GM18873 (cell line): Measurements from ENCODE around the gene UTP15.

Experiments used
- ATAC-seq: cut with Tn5 transposase; IDR thresholded peaks from one replicate; pipeline ENCODE4 v1.9.1; 2021; ENCODE audit warnings: mild to moderate bottlenecking, moderate library complexity, moderate number of reproducible peaks; ENCODE audit not compliant: unreplicated experiment, low FRiP score

The UTP15 gene, protein sequence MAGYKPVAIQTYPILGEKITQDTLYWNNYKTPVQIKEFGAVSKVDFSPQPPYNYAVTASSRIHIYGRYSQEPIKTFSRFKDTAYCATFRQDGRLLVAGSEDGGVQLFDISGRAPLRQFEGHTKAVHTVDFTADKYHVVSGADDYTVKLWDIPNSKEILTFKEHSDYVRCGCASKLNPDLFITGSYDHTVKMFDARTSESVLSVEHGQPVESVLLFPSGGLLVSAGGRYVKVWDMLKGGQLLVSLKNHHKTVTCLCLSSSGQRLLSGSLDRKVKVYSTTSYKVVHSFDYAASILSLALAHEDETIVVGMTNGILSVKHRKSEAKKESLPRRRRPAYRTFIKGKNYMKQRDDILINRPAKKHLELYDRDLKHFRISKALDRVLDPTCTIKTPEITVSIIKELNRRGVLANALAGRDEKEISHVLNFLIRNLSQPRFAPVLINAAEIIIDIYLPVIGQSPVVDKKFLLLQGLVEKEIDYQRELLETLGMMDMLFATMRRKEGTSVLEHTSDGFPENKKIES

GRCh38 chr5:73565139-73565968 lies at the start of gene UTP15, which contains the start of gene ANKRA2:
Gene UTP15 (plus strand): TSS chr5:73565743. CDS start chr5:73567345, 1,602 bp downstream.
Gene ANKRA2 (minus strand): TSS chr5:73565639. CDS start chr5:73562881, 2,758 bp downstream.
- ATAC-seq: peak; percentile 92

GRCh38 chr5:73519531-73520283 lies 45.8 kb upstream of the UTP15 start:
- ATAC-seq: peak; percentile 93

DNA sequence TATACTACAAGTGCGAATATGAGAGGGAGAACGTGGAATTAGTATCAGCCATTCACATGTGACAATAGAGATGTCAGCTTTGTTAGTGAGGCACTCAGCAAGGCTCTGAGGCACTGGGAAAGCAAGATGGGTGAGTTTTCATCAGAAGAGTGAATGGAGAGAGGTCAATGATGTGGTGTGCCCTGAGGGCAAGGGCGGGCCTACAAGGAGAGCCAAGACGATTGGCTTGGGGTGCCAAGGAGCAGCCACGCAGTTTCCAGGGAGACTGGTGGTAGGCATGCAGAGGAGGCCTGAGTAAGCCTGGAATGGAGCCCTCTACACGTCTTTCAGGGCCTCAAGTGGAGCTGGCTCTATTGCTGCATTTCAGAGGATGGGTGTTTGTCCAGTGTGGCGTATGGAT lies 42.6 kb upstream of the UTP15 start:
- ATAC-seq: no peak

- ATAC-seq: no peak
These were observed 41.7 kb upstream of the UTP15 start for GRCh38 chr5:73523861-73524260.

- no peak for ATAC-seq
These were observed 39.8 kb upstream of the UTP15 start for GRCh38 chr5:73525606-73526203.

GRCh38 chr5:73528248-73528647 lies 37.3 kb upstream of the UTP15 start:
- ATAC-seq: no peak

DNA sequence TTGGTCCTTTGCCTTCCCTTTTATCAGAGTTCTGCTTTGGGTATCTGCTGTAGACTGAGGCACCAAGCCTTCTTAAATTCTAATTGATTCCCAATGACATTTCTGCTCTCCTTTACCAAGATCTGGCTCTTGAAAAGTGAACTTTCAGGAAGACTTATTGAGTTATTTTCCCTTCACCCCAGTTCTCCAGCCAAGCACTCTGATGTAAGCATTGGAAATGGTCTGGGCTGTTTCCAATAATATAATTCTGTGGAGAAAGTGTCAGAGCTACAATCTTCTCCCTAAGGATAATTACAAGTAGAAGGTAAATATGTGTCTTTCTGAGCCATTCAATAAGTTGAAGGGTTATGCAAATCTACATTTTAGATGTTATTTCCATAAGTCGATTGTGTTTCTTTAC lies 36.5 kb upstream of the UTP15 start:
- ATAC-seq: no peak

DNA sequence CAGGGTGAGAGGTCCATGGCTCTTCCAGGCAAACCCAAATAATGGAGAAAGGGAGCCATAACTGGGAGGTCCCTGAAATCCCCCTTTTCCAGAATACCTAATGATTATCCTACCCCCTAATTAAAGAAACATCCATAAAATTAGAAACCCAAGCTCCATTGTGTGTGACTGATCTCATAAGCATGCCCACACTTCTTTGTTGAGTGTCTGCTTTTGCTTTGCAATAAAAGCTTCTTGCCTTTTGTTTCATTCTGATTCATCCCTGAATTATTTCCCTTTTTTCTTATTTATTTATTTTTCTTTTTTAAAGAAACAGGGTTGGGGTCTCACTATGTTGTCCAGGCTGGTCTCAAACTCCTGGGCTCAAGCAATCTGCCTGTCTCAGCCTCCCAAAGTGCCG lies 34.2 kb upstream of the UTP15 start:
- no peak for ATAC-seq

DNA sequence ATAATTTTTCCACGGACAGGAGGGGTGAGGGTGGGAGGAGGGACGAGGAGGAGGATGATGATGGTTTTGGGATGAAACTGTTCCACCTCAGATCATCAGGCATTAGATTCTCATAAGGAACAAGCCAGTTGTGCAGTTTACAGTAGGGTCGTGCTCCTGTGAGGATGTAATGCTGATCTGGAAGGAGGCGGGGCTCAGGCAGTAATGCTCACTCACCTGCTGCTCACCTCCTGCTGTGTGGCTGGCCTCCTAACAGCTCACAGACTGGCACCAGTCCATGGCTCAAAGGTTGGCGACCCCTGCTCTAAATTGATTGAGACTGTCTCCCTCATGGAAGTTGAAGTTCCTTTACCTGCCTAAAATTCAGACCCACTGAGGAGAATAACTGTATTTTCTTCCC lies 33.3 kb upstream of the UTP15 start:
- ATAC-seq: no peak

DNA sequence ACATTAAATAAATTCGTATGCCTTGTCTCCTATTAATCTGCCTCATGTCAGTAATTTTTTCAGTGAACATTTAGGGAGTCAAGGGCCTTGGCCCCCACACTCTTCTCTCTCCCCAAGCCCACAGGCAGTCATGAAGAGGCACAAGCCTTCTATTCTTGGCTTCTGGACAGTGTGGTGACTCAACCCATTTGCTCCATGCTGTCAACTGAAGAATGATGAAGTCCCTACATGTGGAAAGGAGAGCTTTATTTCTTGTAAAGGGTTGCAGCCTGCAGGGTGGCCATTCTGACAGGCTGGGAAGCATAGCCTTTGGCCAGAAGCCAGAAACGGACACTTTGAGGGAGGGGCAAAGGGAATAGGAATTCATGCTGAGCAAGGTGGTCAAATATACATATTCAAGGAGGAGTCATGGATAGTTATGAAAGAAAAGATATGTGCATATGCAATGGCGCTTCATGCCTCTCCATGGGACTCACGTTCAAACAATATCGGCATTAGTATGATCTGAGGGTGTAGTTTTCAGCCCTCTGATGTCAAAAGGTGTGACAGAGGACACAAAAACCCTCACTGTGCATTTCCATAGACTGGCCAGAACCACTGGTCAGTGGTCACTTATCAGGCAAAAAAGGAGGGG lies 31.4 kb upstream of the UTP15 start:
- no peak for ATAC-seq

DNA sequence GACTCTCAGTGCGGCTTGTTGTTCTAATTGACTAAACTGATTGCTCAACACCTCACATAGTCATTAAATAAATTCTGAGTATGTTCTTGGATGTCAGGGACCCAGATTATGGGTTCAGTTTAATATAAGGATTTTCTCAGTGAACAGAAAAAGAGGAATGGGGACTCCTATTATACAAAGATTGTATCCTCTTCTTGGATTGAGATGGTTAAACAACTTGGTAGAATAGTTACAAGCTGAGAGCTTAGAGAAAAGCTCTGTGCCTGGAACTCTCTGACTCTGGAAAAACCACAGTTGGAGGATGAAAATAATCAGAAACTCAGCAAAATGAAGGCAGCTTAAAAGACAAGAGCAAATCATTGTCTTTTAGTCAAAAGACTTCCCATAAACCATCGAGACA lies 30.6 kb upstream of the UTP15 start:
- ATAC-seq: no peak

DNA sequence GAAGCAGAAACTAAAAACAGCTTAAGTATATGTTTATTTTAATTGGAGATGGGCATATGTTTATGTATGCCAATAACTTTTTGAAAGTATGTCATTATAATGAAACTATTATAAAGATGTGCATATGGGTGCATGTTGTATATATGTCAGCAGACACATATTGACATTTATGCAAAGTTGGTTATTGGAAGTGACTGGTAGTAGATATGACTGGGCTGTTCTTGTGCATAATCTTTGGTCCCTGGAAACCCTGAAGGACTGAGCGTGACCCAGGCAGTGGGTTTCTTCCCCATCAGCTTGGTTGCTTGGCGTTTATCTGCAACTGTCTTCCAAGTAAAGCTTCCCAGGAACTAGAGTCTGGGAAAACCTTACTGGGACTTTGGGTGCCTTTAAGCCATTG lies 25.8 kb upstream of the UTP15 start:
- no peak for ATAC-seq

GRCh38 chr5:73540192-73540591 lies 25.4 kb upstream of the UTP15 start:
- no peak for ATAC-seq

DNA sequence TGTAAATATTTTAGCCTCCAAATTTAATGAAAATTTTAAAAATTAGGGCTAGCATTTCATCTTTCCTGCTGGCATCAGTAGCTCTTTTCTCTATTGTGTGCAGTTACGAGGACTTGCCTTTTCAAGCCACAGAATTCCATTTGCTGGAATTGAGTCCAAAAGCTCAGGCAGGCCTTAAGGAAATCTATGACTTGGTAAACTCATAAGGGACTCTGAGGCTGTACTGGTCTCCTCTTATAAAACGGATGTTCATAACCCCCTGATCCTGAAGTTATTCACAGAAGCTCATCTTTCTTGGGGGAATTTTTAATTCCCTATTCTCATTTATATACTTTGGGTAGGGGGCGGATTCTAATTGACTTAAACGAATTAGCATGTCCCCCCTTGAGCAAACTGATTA lies 23.5 kb upstream of the UTP15 start:
- ATAC-seq: no peak

DNA sequence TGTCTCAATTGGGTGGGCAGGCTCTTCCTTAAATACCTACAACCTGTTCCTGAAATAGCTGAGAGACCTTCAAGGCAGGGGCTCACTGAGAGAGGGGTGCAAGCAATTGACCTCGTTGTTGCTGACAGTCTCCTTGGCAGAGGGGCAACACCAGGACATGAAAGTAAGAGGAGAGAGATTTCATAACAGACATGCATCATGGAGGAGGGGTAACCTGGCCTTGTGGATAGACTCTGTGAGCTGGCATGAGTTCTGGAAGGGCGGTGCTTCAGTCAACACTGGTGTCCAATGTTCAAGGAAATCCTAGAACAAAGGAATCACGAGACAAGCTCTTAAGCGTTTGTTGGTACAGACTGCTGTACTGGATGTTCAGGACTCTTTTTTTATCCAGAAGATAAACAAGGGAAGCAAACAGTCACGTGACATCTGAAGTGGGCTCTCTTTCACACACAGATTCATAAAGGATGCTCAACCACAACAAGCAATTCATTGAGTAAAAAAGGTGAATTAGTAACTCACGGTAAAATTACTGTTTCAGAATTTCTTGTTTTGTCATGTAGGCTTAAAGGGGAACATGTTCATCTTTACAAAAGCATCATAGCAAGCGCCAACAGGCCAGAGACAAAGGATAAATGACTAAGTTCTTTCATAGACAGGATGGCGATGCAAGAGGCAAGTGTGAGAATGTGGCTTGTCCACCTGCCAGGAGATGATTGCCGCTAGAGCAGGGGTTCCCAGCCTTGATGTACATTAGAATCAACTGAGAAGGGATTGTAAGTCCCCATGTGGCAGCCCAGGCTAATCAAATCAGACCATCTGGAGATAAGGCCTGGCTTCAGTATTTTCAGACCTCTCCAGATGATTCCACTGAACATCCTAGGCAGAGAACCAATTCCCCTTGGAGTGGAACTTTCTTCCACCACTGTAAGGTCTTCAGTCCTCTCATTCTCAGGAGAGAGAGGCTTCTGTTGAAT lies 20.8 kb upstream of the UTP15 start:
- no peak for ATAC-seq

DNA sequence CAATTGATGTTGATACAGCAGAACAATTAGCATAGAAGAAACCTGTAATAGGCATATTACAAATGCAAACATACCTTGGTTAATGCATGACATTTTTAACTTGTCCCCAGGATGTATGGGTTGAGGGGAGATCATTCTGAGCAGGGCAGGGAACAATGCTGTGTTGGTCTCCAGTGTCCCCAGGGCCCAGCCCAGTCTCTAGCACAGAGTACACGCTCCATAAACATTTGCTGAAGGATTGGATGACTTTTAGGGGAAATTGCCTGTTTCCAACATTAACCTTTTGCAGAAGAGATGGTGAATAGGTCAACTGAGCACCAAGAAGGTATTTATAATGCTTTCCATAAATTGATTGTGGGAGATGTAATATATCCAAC lies 20.2 kb upstream of the UTP15 start:
- no peak for ATAC-seq

DNA sequence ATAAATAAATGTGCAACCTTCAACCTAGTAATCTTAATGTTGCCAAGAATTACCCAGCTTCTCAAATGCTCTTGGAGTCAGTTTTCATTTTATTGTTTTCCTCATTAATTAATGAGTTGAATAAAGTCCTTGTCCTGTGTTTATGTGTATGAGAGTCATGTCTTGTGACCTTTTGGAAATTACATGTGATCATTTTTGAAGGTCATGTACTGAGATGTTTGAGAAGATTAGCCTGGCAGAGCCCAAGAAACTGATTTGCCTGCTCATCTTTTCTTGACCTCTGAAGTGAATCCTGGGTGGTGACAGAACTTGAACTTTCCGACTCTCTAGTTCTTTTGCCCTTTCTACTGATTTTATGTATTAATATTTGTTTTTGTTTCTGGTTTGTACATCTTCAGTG lies 15.5 kb upstream of the UTP15 start:
- ATAC-seq: no peak

DNA sequence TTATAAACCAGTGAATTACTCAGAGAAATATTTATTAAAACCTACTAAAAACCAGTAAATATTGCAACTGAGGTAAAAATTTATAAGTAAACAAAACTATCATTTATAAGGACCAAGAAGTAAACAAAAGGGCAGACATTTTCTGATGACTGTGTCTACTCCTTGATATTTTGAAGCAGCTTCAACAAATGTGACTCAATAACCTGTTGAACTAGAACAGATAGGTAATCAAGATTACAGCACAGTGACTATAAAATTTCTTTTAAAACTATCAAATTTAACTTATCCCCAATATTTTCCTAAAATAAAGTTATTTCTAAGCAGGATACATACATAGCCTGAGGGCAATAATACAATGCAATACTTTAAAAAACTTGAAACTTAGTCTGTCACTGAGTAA lies 12.9 kb upstream of the UTP15 start:
- no peak for ATAC-seq

DNA sequence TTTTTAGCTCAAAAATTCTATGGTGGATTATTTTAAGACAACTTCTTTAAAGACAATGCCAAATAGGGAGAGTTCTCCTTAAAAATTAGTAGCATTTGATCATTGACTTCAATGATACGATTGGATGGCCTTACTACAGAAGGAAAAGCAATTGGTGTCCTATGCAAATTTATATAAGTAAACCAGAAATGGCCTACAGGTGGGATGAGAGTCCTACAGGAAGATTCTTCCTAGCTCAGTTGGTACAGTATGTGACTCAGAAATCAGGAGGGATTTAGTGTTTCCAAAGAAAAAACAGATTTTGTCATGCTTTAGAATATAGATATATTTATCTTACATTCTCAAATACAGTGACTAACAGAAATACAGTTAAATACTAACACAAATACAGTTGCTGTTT lies 6.6 kb upstream of the UTP15 start:
- no peak for ATAC-seq
